Measurements from ENCODE around the gene RCAN2.
"Not testable (repeated sequence)": the region's sequence is repeated elsewhere in the genome, so short reads cannot be mapped to it uniquely, and the experiment has no call there.

The RCAN2 gene

DNA sequence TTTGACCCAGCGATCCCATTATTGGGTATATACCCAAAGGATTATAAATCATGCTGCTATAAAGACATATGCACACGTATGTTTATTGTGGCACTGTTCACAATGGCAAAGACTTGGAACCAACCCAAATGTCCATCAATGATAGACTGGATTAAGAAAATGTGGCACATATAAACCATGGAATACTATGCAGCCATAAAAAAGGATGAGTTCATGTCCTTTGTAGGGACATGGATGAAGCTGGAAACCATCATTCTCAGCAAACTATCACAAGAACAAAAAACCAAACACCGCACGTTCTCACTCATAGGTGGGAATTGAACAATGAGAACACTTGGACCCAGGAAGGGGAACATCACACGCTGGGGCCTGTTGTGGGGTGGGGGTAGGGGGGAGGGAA, 103.5 kb downstream of the RCAN2 start:
- DNase-seq (ENCODE audit: low spot score) = not testable (repeated sequence)

DNA sequence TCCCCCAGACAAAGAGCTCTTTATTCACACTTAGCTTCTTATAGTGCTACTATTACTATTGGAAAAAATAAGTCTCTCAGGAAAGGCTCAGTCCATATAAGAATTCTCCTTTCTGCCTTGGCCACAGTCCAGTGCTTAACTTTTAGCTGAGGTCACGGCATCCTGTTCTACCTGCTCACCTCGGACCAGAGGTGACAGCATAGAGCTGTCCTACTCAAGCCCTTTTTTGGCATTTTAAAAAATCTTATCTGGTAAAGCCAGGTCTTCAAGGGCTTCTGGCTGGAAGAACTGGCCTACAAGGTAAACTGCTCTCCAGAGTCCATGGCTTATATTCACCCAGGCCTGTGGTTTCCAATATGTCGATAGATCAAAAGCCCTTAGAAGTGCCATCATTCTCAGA, 109.7 kb downstream of the RCAN2 start:
- no peak for DNase-seq (ENCODE audit: low spot score)

DNA sequence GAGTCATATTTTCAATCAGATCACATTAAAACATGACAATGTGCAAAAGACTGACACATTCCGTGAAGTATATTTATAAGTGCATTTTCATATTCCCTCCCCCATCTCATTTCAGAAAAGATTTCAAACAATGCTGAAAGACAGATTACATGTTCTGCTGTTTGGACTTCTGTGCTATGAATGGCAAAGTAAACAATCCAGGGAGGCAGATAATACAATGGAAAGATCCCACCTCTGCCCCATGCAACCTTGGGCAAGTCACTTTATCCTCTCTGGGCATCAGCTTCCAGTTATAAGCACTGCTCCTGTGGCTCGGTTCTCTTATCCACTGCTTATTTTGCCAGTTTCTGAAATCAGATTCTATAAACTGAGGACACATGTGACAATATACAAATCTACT, 110.2 kb downstream of the RCAN2 start:
- DNase-seq (ENCODE audit: low spot score) = no peak

DNA sequence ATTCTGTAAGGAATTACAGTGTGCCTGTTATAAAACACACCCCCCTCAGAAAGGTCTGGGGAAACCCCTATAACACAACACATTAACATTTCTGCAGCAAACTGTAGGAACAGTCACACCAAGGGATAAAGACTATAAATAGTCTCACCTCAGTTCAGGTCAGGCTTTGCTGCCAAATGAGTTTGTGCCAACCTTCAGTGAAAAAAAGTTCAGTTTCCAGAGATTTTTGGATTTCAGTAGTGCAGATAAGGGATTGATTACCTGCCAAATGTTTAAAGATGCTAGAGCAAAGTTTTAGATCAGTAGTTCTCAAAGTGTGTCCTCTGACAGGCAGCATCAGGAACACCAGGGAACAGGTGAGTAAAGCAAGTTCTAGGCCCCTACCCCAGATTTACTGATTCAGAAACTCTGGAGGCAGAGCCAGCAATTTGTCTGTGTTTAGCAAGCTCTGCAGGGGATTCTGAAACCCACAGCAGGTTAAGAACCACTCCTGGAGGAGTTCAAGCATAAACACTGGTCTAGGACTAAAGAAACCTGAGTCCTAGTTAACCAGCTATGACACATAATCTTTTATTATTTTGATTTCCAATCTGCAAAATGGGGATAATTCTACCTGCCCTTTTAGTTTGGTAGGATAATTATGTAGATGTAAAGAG, 111.0 kb downstream of the RCAN2 start:
- DNase-seq (ENCODE audit: low spot score) = peak; percentile 25

DNA sequence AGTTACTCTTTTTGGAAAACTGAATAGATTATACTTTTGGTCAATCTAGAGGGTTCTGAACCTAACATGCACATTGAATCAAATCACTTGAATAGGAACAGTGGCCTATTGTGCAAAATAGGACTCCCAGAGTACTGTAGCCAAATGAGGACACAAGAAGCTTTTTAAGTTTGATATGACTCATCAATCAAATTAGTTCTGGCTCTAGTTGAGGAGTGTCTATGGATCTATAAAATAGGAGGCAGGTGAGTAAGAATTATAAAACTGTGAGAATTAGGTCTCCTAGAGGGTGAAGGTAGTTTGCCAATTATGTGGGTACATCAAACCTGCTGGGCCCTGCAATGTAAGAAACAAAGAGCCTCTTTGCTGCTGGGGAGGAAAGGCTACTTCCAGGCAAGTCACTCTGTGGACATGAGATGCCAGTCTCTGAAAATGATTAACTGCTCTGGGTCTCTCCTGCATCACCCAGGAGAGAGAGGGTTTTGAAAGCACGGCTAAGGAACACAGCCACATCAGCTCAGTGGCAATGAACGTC, 112.3 kb downstream of the RCAN2 start:
- no peak for DNase-seq (ENCODE audit: low spot score)

DNA sequence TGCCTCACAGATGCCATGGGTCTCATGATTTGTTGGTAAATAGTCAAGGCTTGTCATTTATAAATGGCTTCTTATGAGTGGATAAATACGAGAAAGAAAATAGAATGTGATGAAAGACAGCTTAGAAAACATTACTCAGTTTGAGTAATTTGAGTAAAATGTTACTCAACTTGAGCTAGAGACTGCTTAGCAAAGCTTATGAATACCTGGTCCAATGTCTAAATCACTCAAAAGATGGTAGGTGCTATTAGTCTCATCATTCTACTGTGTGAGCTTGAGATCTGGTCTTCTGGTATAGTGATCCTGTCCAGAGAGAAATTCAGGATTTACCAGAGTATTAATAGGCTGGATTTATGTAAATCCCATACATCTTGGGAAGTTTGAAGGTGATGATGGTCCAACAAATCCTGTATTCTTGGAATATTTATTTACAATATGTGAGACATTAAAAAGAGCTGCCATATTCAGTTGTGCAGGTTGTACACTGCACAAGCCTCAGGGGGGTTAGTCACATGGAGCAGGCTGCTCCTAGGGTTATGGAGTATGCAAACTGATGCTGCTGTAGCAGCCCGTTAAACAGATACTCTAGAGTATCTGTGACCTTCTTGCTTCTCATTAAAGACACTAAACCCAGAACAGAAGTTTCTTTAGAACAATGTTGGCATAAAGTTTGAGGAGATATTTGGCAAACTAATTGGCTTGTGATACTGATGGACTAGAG, 112.9 kb downstream of the RCAN2 start:
- DNase-seq (ENCODE audit: low spot score) = no peak

DNA sequence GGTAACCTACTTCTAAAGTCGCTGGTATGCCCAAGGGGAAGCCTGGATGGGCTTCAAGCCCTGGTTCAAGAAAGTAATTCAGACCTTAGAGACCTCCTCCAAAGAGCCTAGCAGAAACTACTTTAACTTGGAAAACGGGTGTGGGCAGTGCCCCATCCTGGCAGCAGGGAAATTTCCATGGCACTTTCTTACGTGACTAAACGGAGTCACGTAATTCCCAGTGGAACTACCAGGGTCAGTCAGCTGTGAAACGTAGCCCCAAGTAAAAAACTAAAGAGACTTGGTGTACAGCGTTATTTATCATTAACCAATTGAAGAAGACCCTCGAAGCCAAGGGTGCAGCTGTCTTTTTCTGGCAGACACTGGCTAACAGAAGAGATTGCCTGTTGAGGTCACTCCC, 114.0 kb downstream of the RCAN2 start:
- DNase-seq (ENCODE audit: low spot score) = no peak

DNA sequence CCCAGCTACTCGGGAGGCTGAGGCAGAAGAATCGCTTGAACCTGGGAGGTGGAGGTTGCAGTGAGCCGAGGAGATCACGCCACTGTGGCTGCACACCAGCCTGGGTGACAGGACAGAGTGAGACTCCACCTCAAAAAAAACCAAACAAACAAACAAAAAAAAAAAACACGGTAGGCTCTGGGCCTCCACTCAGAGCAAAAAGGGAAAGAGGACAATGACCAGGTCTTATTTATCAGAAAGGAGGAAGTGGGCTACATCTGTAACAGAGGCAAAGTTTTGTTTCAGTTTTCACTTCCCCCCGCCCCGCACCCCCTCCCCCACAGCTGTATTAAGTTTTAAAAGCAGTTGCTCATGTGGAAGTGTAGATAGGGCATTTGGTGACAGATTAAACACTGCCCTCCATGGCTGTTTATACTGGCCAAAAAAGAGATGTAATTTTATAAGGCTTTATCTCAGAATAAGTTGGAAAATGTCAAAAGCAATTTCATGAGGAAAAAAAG, 114.6 kb downstream of the RCAN2 start:
- DNase-seq (ENCODE audit: low spot score) = no peak

DNA sequence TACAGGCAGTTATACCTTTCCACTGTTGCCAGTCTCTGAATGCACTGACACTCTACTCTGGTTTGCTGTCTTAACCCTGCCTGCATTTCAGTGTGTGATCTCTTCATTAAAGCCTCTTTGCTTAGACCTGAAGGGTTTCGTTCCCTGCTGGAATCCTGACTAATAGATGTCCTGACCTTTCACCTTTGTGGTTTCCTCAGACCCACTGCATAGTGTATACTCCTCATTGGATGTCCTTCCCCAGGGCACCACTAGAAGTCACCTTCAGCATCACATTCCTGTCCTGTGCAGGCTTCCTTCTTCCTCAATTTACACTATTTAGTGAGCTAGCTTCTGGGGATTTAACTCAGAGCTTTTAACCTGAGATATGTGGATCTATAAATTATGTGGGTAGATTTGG, 120.6 kb downstream of the RCAN2 start:
- no peak for DNase-seq (ENCODE audit: low spot score)

DNA sequence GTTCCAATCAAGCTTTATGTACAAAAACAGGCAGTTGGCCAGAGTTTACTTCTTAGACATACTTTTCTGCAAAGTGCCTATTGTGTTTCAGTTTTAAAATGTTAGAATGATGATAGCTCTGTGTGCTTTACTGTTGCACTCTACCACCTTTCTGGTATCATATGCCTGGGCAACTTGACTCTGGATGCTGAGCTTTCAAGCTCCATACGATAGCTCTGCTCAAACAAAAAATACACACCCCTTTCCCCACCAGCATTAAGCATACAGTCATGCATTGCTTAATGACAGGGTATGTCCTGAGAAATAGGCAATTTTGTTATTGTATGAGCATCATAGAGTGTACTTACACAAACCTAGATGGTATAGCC, 123.1 kb downstream of the RCAN2 start:
- DNase-seq (ENCODE audit: low spot score) = no peak

DNA sequence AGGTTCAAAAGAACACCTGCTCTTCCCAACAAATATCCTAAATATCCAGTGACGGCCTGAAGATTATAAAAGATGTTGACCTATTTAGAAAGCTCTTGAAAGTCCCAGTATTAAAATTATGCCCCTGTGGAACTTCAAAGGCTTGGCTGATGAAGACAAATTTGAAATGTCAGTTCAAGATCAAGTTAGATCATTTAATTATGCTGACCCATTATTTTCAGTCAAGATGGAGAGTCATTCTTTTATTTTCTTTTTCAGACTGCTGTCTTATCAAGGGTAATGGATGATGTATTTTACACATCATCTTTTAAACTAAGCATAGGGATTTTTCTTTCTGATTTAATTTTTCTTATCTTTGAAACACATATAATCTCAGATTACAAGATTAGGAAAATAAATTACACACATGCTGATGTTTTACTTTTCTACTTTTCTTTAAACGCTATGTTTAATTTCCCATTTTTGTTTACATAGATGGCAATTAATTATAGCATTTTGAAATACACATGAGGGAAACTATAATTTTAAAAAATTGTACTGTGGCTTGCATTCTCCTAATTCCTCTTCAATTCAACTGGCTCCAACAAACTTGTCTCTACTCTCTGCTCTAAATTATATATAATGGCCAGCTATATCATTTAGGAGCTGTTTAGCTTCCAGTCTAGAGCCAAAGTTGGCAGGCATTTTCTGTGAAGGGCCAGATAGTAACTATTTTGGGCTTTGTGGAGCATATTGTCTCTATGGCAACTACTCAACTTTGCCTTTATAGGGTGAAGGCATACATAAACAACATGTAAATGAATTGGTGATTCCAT, 123.7 kb downstream of the RCAN2 start:
- no peak for DNase-seq (ENCODE audit: low spot score)

DNA sequence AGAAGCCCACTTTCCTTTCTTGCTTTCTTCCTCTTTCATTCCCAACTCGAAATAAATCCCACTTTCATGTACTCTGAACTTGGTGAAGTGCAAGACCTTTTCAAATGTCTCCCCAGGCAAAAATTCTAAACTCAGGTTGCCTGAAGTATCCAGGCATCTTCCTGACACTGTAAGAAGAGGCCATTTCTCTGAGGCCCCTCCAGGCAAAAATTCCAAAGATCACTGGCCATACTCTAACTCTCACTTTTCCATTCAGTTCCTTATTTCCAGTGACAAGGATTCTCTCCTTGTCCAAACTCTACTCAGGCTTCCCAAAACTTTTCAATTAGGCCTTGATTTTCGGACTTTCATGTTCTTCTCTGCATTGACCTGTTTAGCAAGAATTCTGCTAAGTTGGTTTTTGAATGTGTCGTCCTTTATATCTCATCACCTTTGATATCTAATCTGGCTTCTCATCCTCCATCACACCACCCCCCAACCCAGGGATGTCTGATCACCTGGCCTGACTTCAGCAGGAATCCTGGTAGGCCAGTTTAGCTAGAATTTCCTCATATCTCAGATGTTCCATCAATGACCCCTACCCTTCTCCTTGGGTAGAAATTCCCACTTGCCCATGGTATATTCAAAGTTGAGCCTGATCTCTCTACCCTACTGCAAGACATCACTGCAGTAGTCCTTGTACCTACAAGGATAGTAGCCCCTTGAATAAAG, 124.9 kb downstream of the RCAN2 start:
- no peak for DNase-seq (ENCODE audit: low spot score)

DNA sequence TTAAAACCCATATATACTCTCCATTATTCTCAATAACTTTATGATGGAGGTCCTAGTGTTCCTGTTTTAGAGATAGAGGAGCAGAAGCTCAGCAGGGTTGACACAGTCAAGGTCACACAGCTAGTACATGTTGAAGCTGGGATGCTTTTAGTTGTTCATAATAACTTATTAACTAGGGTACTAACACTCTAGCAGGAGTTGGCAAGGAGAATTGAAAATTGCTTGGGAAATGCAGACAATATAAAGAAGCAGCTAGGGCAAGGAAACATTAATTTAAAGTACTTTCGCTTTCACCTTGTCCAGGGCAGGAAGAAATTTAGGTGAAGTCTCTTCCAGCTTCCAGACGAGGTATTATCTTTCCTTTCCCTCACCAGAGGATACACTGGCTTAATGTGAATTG, 133.7 kb downstream of the RCAN2 start:
- no peak for DNase-seq (ENCODE audit: low spot score)

DNA sequence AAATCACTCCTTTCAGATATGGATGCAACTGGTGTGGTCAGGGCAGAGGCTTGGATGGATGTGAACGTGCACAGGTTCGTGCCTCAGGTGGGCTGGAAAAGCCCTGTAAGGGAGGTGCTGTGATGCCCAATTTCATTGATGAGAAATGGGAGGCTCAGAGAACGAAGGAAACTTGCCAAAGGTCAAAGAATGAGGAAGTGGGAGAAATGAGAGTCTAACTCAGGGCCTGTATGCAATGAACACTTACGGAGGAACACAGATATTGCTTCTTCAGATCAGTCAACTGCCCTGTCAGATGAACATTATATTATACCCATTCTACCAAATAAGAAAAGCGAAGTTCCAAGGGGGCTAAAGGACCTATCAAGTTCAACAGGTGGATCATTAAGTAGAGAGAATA, 134.7 kb downstream of the RCAN2 start:
- no peak for DNase-seq (ENCODE audit: low spot score)

DNA sequence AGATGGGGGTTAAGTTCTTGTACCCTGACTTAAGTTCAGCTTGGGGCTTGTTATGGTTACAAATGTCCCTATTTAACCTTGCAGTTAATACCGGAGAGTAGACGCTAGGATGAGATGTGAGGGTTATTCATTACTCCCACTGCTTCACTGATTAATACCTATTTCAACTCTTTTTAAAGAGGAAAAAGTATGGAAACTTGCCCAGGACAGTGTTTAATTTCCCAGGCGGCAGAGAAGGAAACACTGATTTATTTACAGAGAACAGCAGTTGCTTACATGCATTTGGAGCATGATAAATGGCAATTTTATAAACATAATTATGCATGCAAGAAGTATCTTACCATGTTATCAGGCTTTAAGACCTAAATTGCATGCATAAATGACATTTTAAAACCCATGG, 137.7 kb downstream of the RCAN2 start:
- no peak for DNase-seq (ENCODE audit: low spot score)

DNA sequence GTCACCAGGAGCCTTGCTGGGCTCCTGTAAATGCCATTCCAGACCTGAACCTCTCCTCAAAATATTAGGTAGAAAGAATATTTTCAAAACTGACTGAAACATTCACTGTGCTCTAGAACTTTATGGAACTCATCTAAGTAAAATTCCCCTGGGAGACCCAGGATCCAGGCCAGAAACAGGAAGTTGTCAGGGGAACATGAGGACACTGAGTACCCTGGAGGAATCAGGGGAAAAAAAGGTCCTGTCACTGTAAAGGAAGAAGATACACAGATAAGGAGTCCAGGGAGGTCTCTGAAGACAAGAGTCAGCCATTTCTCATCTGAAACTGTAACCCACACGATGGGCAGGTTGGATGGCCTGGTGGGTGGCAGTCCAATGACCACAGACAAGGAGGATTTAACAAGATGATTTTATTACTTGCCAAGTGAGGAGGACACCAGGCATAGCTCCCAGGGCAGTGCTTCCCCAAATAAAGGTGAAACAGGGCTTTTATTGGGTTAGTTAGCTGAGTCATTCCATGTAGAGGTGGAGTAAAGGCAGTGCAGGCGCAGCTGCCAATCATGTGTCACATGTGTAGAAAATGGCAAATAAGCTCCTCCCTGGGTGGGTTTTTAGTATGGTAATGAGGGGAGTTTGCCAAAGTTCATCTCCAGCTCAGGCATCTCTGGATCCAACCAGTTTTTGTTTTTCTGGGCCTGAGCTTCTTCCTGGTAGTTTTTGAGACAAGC, 138.5 kb downstream of the RCAN2 start:
- no peak for DNase-seq (ENCODE audit: low spot score)

DNA sequence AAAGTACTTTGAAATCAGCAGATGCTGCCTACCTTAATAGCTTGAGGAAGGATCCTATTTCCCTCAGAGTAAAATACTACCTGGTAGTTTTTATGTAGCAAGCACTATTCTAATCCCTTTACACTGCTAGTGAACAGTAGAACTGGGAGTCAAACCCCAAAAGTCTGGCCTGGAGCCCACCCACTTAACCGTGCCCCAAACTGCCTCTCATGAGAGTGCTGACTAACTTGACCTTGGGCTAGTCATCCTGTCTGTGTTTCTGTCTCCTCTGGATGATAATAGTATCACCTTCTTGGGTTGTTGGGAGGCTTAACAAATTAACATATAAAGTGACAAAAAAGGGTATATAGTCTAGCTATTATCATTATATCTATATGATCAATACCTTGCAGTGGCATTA, 140.5 kb downstream of the RCAN2 start:
- DNase-seq (ENCODE audit: low spot score) = no peak

DNA sequence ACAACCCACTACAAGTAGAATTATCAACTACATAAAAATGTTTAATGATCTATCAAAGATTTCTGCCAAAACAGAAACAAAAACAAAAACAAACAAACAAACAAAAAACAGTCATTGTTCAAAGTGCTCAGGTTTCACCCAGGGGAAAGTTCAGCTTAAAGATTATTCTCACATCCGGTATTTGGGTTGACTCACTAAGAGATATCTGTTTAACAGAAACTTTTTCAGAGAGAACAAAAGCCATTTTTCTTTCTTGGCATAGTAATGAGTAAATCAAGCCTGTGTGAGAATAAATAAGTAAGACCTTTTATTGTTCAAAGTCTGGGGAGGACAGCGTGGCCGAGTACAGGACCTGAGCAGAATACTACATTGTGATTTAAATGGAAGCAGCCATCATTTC, 143.6 kb downstream of the RCAN2 start:
- DNase-seq (ENCODE audit: low spot score) = no peak

DNA sequence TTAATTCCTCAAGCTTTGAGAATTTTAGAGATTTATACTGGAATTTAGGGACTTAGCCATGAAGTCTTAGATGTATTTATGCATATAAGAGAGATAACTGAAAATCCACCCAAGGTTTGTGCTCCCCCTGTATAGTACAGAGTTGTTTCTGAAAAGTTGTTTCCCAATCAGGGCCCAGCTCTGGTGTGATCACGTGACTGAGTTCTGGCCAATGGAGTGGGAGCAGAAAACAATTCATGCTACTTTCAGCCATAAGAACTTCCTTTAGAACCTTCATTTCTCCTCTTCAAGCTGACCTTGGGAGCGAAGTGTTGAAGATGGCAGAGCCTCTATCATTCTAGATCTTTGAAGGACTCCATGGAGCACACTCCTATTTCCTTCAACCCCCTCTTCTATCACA, 151.0 kb downstream of the RCAN2 start:
- DNase-seq (ENCODE audit: low spot score) = no peak

DNA sequence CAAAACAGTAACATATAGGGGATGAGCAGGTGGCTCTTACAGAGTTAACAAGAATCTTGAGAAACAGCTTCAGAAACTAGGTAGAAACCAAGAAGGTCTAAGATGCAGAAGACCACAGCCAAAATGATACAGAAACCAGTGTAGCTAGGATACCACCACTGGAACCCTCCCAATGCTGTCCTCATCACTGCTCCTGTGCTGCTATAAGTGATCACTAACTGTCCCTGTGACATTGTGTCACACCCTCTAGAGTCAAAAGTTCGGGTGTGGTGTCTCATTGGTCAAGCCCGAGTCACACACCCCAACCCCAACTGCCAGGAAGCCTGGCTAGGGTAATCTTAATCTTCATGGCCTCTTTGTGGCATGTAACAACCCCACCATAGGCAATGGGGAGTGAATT, 153.1 kb downstream of the RCAN2 start:
- no peak for DNase-seq (ENCODE audit: low spot score)

DNA sequence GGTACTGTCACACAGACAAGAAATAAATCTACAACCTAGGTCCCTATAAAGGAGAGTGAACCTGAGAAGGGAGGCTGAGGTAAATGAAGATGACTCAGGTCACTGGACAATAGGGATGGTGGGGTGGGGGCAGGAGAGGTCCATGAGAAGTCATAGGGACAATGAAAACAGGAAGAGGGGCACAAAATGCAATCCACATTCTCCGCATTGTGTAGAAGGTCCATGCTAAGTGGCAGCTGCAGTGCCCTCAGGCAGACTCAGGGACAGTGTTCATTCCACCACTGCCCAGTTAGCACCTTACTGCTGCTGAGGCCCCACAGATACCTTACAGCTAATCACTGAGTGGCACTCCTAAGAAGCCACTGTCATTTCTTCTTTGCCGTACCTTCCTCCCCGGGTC, 156.8 kb downstream of the RCAN2 start:
- DNase-seq (ENCODE audit: low spot score) = no peak
